IgD-negative memory B cell (primary cell): ENCODE results near the gene CFAP100. TPM values are rescaled to one million over a fixed set of nuclear protein-coding genes. Genes with fewer than 3 reads are reported as not detected.
A peak's percentile ranks its signal among the peaks of the same experiment; 100 is the strongest.

Experiments
- H3K27ac Mint-ChIP-seq, 3 donors: one replicate each; pipeline ENCODE4 v1.8.0; 2020 to 2022; ENCODE audit warnings: mild to moderate bottlenecking in 3 of 3, mixed read lengths in 3 of 3, moderate library complexity in 1 of 3
- H3K27me3 Mint-ChIP-seq: one replicate; pipeline ENCODE4 v1.8.0; 2021; ENCODE audit warnings: mixed read lengths
- H3K36me3 Mint-ChIP-seq: one replicate; pipeline ENCODE4 v1.8.0; 2020; ENCODE audit warnings: mild to moderate bottlenecking, mixed read lengths
- H3K4me1 Mint-ChIP-seq, 3 donors: one replicate each; pipeline ENCODE4 v1.8.0; 2020 to 2022; ENCODE audit warnings: mixed read lengths in 3 of 3, mild to moderate bottlenecking in 1 of 3
- H3K4me3 Mint-ChIP-seq, 4 donors: one replicate each; pipeline ENCODE4 v1.8.0; 2020 to 2022; ENCODE audit warnings: mild to moderate bottlenecking in 4 of 4, mixed read lengths in 4 of 4, moderate library complexity in 3 of 4
- H3K9me3 Mint-ChIP-seq, 3 donors: one replicate each; pipeline ENCODE4 v1.8.0; 2020 to 2021; ENCODE audit warnings: mixed read lengths in 3 of 3, mild to moderate bottlenecking in 1 of 3
- polyA plus RNA-seq: library from polyadenylated mRNA; unstranded; fragments of 300-500 nt; fragmentation: Illumina TruSeq; gene quantifications from one replicate; pipeline ENCODE4 v1.2.3, GENCODE V29; 2021

The CFAP100 gene
- polyA plus RNA-seq, 1 donor from 2014 or later: not detected

DNA sequence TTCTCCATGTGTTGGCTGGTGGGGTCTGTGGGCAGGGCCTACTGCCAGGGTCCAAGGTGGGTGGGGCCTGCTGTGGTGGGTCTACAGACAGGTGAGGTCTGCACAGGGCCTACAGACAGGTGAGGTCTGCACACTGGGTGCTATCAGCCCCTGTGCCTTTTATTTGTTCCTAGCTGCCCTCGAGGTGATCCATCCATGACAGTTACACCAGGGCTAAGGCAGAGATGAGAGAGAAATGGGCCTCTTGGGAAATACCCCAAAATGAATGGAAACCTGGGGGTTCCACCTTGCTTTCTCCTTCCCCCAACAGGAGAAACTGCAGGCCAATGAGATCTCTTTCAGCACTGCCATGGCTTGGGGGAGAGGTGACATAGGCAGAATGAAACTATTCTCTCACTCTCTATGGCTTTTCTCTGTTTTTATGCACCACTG lies 36.4 kb downstream of the CFAP100 start:
- Mint-ChIP-seq H3K4me1 (peaks cover 0 to 1% (median 0%) of the 10 kb centered on the region in 3 donors), H3K27ac (no peak overlapping the region), H3K4me3 (no peak overlapping the region), H3K9me3 (peaks cover 0 to 16% (median 2%) of the 10 kb centered on the region in 3 donors), H3K36me3 (peaks cover 11% of the 10 kb centered on the region), H3K27me3 (peaks cover 2% of the 10 kb centered on the region)

DNA sequence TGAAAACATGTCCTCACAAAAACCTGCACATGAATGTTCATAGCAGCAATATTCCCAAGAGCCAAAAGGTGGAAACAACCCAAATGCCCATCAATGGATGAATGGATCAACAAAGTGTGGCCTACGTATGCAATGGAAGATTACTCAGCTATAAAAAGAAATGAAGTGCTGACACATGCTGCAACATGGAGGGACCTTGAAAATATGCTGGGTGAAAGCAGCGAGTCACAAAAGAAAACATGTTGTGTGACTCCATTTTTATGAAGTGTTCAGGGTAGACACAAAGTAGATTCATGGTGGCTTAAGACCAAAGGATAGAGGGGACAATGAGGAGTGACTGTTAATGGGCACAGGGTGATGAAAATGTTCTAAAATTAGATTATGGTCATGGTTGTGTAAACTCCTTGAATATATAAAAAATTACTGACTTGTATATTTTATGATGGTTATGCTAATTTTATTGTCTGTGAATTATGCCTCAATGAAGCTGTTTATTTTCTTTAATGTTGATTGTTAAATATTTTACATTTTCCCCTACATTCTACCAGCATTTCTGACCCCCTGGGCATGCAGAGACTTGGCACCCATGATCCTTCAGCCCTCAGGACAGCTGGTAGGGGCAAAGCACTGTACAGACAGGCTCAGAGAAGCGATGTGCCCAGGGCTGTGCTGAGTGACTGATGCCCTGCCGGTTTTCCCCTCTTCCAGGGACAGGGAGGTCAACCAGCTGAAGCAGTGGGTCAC lies 37.8 kb downstream of the CFAP100 start:
- peaks cover 0 to 1% (median 0%) of the 10 kb centered on the region in 3 donors for H3K4me1 Mint-ChIP-seq
- no peak overlapping the region for H3K27ac Mint-ChIP-seq
- peaks cover 2% of the 10 kb centered on the region for H3K27me3 Mint-ChIP-seq
- H3K36me3 Mint-ChIP-seq: peaks cover 12% of the 10 kb centered on the region
- H3K9me3 Mint-ChIP-seq: peaks cover 0 to 6% (median 2%) of the 10 kb centered on the region in 3 donors
- H3K4me3 Mint-ChIP-seq: no peak overlapping the region

DNA sequence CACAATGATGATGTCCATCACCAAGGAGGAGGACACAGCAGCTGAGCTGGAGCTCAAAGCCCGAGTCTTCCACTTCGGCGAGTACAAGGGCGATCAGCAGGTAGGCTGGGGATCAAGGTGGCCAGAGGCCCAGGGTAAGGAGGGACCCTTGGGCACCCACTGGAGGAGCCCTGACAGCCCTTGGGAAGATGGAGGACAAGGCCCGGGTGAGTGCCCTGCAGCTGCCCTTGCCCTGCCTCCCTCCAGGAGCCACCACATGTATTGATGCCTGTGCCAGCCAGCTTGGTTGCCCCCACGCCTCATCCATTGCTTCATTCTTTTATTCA lies 38.4 kb downstream of the CFAP100 start:
- Mint-ChIP-seq H3K36me3 (peaks cover 10% of the 10 kb centered on the region), H3K4me1 (peaks cover 0 to 1% (median 0%) of the 10 kb centered on the region in 3 donors), H3K27me3 (peaks cover 2% of the 10 kb centered on the region), H3K9me3 (peaks cover 0 to 4% (median 0%) of the 10 kb centered on the region in 3 donors), H3K4me3 (no peak overlapping the region), H3K27ac (no peak overlapping the region)

DNA sequence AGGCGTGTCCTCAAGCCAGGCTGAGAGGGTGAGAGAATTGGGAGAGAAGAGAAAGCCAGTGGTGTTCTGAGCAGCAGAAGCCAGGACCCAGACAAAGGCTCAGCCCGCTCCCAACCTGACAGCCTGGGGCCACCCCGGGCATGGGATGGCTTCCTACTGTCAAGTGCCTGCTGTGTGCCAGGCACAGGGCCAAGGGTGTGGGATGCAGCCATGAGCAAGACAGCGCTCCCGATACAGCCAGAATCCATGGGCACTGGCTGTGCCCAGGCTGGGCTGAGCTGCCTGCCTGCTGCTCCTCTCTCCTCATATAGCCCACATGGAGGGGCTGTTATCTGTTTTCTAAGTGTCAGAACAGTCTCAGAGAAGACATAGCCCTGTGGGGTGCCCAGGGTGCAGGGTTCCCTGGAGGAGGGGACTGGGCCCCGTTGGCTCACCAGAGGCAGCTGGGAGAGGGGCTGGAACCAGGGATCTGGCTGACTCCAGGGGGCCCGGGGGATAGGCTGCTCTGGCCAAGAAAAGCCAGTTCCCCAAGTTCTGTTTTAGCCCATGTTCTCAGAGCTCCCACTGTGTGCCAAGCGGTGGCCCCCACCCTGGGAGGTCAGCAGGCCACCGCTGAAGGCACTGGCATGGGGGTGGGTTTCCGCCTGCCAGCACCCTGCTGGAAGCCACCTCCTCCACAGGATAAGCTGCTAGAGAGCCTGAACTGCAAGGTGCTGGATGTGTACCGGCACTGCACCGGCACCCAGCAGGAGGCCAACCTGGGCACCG lies 39.0 kb downstream of the CFAP100 start:
- no peak overlapping the region for H3K27ac Mint-ChIP-seq
- peaks cover 2% of the 10 kb centered on the region for H3K27me3 Mint-ChIP-seq
- peaks cover 0 to 4% (median 0%) of the 10 kb centered on the region in 3 donors for H3K9me3 Mint-ChIP-seq
- peaks cover 0 to 1% (median 0%) of the 10 kb centered on the region in 3 donors for H3K4me1 Mint-ChIP-seq
- peaks cover 11% of the 10 kb centered on the region for H3K36me3 Mint-ChIP-seq
- H3K4me3 Mint-ChIP-seq: no peak overlapping the region

DNA sequence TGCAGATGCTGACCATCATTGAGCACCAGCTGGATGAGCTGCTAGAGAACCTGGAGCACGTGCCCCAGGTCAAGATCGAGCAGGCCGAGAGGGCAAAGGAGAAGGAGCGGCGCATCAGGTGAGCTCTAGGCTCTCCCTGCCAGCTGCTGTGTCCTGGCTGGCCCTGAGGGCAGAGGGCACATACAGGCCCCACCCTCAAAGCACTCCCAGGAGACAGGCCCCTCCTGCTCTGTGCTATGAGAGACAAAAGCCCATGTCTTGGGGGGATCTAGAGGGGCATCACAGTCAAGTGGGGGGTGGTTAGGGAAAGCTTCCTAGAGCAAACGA lies 39.5 kb downstream of the CFAP100 start:
- H3K36me3 Mint-ChIP-seq: peaks cover 11% of the 10 kb centered on the region
- peaks cover 2% of the 10 kb centered on the region for H3K27me3 Mint-ChIP-seq
- H3K4me3 Mint-ChIP-seq: no peak overlapping the region
- H3K27ac Mint-ChIP-seq: peak overlapping the region in 1 of 3 donors; percentile 69
- H3K4me1 Mint-ChIP-seq: peaks cover 0 to 1% (median 0%) of the 10 kb centered on the region in 3 donors
- peaks cover 0 to 4% (median 0%) of the 10 kb centered on the region in 3 donors for H3K9me3 Mint-ChIP-seq

DNA sequence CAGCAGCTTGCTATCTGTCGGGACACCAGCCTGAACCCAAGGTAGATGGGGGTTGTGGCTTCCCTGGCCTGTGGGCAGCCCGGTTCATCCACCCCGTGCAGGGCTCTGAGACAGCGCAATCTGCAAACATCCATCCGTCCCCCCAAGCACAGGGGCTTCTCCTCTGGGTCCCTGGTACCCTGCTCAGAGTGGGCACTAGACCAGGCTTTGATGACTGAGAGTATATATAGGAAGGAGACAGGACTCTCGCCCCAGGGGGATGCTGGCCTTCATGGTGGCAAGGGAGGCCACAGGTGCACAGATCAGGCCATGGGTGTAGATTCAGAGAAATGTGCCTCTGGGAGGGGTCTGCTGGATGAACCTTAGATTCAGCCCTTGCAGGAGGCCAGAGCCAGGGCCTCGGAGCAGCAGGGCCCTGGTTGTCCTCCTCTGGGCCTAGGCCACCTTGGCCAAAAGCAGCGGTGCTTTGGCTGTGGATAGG lies 40.3 kb downstream of the CFAP100 start:
- Mint-ChIP-seq H3K36me3 (peaks cover 11% of the 10 kb centered on the region), H3K4me1 (peaks cover 0 to 1% (median 0%) of the 10 kb centered on the region in 3 donors), H3K27me3 (peaks cover 2% of the 10 kb centered on the region), H3K4me3 (no peak overlapping the region), H3K9me3 (peaks cover 0 to 4% (median 0%) of the 10 kb centered on the region in 3 donors), H3K27ac (peak overlapping the region in 1 of 3 donors; percentile 69)

DNA sequence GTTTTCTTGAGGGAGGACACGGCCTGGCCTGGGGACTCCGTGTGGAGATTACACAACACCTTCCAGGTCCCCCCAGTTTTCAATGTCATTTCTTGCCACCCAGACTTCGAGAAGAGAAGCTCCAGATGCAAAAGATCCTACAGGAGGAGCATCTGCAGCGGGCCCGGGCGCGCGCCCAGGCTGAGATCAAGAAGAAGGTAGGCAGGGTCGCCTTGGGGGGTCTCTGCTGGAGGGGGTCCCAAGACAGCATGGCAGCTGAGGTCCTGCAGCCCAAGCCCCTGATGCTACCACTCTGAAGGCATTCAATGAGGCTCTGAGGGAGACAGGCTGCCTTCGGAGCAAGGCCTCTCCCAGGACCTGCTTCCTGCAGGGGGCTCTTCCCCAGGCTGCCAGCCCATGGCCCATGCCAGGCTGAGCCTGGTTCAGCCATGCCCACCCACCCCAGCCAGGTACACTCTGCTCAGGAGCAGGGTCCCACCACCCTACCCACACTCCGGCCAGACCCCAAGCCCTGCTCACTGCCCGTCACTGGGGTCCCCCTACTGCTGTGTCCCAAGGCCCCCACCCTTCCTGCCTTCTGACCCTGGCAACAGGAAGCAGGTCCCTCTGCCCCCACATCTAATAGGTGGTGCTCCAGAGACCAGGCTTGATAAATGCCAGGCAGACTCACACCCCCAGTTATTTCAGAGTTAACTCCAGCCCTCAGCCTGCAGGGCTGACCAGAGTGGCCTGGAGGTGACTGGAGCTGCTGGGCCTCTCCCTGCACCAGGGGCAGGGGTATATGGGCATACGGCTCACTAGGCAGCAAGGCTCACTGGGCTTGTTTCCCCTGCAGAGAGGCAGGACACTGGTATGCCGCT lies 41.0 kb downstream of the CFAP100 start:
- Mint-ChIP-seq H3K4me3 (no peak overlapping the region), H3K27me3 (peaks cover 2% of the 10 kb centered on the region), H3K27ac (no peak overlapping the region), H3K4me1 (peaks cover 0 to 1% (median 0%) of the 10 kb centered on the region in 3 donors), H3K36me3 (peaks cover 11% of the 10 kb centered on the region), H3K9me3 (peaks cover 0 to 4% (median 0%) of the 10 kb centered on the region in 3 donors)

DNA sequence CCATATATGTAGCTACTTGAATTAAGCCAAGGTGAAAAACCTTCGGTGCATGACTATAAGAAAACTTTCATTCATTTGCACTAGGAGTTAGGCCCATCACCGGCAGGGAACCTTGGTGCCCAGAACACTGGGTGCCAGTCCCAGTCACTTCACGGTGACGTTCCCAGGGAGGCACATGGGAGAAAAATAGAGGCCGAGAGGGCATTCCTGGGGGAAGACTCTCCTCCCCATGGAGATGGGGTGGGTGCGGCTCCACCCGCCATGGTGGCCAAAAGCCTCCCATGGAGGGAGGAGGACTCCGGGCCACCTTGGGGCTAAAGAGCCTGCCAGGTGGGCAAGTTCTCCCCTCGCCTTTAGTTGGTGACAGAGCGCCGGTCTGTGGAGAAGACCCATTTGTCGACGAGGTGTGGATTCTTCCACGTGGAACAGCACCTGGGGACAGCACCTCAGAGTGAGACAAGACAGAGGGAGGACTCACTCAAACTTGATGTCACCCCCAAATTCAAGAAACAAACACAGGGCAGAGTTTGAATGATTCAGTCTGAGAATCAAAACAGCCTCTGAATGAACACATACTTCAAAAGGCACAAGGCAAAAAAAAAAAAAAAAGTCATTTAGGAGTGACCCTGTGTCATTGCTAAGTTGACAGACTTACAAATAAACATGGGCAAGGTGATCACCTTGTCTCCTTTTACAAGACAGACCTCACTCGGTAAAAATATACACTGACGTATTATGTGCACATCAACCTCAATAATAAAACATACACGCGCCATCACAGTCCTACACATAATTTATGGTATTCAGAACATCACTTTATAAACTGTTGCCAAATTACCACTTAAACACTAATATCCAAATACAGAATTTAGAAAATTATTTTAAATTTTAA lies 42.4 kb downstream of the CFAP100 start:
- Mint-ChIP-seq H3K9me3 (peaks cover 0 to 4% (median 0%) of the 10 kb centered on the region in 3 donors), H3K27me3 (peaks cover 2% of the 10 kb centered on the region), H3K36me3 (peaks cover 11% of the 10 kb centered on the region), H3K4me3 (no peak overlapping the region), H3K4me1 (no peaks in the 10 kb centered on the region), H3K27ac (no peak overlapping the region)

DNA sequence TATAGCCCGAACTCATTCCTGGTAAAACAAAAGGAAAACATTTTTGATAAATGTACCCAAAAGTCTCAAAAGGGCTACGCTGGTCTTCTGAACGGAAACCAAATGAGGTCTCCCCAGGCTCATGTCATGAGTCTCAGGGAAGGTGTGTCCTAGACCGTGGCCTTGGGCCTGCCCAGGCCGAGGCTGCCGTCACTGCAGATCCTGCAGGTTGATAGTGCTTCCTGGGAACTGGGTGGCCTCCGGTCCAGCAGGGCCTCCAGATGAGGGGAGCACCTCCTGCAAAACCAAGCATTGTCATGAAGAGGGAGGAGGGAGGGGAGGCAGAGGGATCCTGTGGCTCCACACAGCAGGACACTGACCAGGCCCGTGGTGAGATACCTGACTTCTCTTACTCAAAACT lies 43.5 kb downstream of the CFAP100 start:
- Mint-ChIP-seq H3K27ac (no peak overlapping the region), H3K36me3 (peaks cover 10% of the 10 kb centered on the region), H3K4me1 (no peaks in the 10 kb centered on the region), H3K4me3 (no peak overlapping the region), H3K9me3 (no peaks in the 10 kb centered on the region), H3K27me3 (peaks cover 2% of the 10 kb centered on the region)

DNA sequence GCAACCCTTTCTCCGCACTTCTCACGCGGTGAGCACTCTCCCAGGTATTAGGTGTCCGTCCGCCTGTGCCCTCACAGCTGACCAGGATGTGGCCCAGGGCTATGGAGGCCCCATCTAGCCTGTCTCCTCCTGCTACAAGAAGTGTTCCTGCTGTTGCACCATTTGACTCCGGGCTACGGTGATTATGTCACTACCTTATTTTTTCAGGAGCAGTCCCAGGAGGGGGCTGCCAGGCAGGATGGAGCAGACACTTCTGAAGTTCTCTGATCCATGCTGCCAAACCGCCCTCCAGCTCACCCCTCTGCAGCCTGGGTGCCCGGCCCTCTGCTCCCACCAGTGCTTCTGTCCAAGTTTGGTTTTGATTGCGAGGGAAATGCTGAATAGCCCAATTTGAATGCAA lies 44.0 kb downstream of the CFAP100 start:
- no peaks in the 10 kb centered on the region for H3K9me3 Mint-ChIP-seq
- H3K36me3 Mint-ChIP-seq: peaks cover 10% of the 10 kb centered on the region
- peaks cover 2% of the 10 kb centered on the region for H3K27me3 Mint-ChIP-seq
- H3K4me1 Mint-ChIP-seq: no peaks in the 10 kb centered on the region
- H3K4me3 Mint-ChIP-seq: no peak overlapping the region
- peak overlapping the region in 1 of 3 donors; percentile 54 for H3K27ac Mint-ChIP-seq

DNA sequence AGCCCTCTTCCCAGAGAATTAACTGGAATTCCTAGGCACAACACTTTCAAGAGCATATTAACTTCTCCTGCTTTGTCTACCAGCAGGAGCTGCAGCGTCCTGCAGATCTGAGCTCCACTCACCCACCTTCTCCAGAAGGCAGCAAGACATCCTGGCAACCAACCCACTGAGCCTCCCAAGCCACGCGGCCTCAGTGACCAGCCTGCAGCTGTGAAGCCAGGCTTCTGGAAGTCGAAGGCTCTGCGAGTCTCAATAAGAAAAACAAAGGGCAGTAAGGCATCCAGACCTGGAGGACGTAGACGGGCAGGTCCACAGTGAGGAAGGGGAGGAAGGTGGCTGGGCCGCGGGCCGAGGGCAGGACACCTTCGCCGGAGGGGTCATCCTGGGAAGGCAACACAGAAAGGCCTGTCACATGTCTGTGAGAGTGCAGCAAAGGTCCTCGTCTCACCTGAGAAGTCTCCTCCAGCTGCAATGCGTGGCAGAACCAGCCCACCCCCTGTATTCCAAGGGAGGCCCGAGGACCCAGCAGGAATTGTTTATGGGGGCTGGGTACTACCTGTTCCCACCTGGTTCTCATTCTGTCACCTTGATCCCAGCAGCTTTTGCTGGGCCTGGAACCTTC lies 44.7 kb downstream of the CFAP100 start:
- Mint-ChIP-seq H3K4me1 (no peaks in the 10 kb centered on the region), H3K36me3 (peaks cover 9% of the 10 kb centered on the region), H3K4me3 (no peak overlapping the region), H3K27ac (no peak overlapping the region), H3K9me3 (no peaks in the 10 kb centered on the region), H3K27me3 (no peaks in the 10 kb centered on the region)

DNA sequence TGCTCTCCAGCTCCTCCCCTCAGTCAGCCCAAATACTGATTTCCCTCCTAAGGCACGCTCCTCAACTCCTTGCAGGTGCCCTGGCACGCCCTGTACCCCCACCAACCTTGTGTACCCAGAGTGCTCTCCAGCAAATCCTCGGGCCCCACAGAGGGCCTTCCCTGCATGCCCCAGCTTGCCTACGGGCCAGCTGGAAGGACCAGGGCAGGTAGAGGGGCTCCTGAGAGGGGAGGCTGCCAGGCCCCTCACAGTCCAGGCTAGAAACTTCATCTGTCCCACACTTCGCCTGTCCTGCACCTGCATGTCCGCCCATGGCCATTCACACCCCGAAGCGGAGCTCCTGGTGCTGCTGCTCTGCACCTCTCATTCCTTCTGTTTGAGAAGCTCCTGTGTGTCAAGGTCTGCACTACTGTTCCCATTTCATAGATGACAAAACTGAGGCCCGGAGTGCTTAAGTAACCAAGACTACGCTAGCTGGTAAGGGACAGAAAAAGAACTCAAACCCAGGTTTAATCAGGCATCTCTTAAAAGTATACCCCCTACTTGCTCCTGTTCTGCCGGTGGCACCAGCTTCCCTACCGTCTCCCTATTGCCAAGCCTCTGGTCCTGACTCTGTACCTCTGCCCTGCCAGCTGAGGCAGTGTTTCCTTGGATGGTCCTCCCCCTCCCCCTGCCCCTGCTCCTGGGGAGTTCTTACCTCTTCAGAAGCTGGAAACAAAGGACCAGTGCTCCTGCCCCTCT lies 45.4 kb downstream of the CFAP100 start:
- no peak overlapping the region for H3K27ac Mint-ChIP-seq

DNA sequence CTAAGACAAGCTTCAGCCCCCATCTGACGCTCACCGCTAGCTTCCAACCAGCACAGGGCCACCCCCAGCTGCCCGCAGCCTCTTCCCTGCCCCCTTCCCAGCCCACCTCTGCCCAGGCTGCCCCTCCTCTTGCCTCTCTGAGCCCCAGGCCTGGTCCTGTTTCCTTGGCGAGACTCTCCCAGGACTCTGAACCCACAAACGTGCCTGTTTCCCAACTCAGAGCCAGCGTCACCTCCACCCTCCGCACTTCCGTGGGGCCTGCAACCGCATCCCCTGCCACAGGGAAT lies 45.9 kb downstream of the CFAP100 start:
- H3K36me3 Mint-ChIP-seq: peaks cover 7% of the 10 kb centered on the region
- no peak overlapping the region for H3K27ac Mint-ChIP-seq
- H3K27me3 Mint-ChIP-seq: no peaks in the 10 kb centered on the region
- no peaks in the 10 kb centered on the region for H3K9me3 Mint-ChIP-seq
- H3K4me1 Mint-ChIP-seq: no peaks in the 10 kb centered on the region
- no peak overlapping the region for H3K4me3 Mint-ChIP-seq

More for the DNA sequence above, 45.4 kb downstream of the CFAP100 start:
- Mint-ChIP-seq H3K36me3 (peaks cover 7% of the 10 kb centered on the region), H3K27me3 (no peaks in the 10 kb centered on the region), H3K9me3 (no peaks in the 10 kb centered on the region), H3K4me3 (no peak overlapping the region), H3K4me1 (no peaks in the 10 kb centered on the region)
